HG03469 (cell line): ENCODE measurements around the gene ZNF490.
"Not testable (repeated sequence)": the region's sequence is repeated elsewhere in the genome, so short reads cannot be mapped to it uniquely, and the experiment has no call there.

ENCODE experiments used
- ATAC-seq: cut with Tn5 transposase; IDR thresholded peaks from one replicate; pipeline ENCODE4 v1.9.1; 2021; ENCODE audit warnings: mild to moderate bottlenecking, moderate library complexity, moderate number of reproducible peaks; ENCODE audit not compliant: unreplicated experiment

ZNF490 gene

DNA sequence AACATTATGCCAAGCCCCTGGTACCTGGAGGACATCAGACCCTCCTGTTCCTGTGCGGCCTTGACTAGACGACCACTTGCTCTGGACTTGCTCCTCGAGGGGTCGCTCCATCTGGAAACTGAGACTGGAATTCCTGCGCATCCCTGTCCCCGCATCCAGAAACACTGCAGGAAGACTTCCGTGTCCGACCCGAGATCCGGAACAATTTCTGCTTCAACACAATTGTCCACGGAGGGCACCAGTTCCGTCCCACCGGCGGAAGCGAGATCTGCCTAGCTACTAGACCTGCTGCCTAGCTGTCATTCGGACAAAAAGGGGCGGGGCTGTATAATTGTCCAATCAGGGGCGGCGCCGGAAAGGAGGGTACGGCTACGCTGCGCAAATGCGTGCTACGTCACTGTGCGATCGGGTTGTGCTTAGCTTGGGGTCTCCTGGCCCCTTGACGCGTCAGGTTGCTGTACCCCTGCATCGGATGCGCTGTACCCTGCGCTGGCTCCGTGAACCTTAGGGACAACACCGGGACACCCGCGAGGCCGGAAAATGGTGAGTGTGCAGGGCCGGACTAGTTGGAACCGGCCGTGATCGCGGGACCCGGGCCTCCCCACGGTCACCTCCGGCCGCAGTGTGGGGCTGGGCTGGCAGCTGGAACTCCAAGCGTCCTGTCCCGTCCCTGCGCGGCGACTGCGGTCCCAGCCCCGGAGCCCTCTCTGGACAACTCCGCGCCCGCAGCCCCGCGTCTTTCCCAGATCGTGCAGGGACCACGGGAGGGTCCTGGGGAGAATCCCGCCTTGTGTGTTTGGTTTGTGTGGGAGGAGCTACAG lies at the start of gene ZNF490, which contains the start of gene ZNF791:
Gene ZNF490 (minus strand): TSS at position 274 of the 821 bp plus-strand sequence. CDS start 133 bp downstream, at position 141.
Gene ZNF791 (plus strand): TSS at position 381 of the 821 bp plus-strand sequence. CDS start 160 bp downstream, at position 541.
- peak; percentile 51 for ATAC-seq

DNA sequence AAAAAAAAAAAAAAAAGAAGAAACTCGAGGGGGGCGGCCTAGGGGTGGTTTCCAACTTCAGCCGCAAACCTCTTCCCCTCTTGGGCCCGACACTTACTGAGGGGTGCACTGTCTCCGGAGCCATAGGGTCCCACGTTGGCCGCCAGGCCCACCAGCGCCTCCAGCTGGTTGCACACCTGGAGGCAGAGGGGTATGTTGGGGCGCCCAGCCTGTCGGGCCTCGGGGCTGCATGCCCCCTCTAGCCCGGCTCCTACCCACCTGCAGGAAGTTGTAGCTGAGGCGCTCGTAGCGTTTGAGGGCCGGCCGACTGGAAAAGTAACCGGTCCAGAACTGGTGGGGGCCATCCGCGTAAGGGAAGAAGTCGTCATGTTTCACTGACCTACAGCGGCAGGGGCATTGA lies 47.4 kb upstream of the ZNF490 start:
- ATAC-seq = no peak

DNA sequence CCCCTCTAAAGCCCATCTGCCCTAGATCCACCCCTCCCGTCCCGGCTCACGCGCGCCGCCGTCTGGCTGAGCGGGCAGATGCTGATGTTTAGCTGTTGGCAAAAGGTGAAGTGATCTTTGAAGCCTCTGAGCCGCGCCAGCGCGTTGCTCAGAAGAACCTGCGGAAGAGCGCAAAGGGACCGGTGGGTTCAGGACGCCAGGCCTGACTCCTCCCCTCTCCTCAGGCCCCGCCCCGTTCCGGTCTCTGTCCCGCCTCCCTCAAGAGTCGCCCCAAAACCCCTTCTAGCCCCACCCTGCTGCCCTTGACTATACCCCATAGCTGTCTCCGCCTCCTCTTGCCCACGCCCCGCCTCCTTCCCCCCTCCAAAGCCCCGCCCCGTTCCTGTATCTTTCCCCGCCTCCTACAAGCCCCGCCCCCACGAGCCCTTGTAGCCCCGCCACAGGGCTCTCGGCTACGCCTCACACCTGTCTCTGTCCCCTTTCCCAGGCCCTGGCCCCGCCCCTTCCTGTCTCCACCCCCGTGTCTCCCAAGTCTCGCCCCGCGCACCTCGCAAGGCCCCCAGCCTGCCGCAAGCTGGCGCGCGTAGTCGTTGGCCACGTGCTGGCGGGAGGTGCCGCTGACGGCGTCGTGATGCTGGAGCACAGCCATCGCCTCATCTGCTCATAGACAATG lies 46.4 kb upstream of the ZNF490 start:
- ATAC-seq = no peak

DNA sequence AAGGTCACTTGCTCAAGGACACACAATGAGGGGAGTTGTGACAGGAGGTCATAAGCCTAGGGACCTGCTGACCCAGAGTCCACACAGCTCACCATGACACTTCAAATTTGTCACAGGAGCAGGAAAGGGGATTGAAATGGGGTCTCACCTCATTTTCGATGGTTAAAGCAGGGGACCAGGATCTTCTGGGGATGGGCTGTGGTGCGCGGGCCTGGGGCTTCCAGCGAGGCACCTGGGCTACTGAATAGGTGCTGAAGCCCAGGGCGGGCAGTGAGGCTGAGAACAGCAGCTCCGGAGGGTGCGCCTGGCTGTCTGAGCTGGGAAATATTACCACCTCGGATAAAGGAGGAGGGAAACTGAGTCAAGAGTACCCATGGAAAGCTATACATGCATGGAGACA lies 44.9 kb upstream of the ZNF490 start:
- ATAC-seq = no peak

DNA sequence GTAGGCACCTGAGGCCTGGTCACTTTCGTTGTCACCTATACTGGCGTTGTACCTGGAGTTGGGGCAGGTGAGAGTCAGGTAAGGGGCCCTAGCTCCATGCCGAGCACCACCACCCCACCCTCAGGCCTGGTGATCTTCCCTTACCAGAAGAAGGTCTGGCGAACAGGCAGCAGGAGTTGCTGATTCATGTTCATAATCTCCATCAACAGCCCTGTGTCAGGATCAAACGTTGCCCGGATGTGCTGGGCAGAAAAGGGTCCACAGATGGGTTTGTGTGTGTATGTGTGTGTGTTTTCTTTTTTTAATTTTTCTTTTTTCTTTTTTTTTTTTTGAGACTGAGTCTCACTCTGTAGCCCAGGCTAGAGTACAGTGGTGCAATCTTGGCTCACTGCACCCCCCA lies 41.6 kb upstream of the ZNF490 start:
- ATAC-seq = no peak

DNA sequence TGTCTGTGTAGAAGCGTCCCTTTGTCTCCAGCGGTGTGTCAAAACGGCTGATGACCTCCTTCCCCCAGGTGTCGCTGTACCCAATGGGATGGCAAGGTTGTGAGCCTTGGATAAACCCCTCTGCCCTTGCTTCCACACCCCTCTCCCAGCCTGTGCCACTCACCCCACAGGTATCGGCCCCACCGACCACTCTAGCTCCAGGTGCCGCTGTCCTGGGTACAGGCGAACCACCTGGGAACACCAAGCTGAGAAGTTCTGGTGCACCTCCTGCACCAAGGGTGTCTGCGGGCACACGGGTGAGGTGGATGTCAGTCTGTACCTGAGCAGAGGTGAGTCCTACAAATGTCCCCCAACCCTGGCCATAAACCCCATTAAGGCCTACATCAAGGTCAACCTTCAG lies 39.3 kb upstream of the ZNF490 start:
- no peak for ATAC-seq

DNA sequence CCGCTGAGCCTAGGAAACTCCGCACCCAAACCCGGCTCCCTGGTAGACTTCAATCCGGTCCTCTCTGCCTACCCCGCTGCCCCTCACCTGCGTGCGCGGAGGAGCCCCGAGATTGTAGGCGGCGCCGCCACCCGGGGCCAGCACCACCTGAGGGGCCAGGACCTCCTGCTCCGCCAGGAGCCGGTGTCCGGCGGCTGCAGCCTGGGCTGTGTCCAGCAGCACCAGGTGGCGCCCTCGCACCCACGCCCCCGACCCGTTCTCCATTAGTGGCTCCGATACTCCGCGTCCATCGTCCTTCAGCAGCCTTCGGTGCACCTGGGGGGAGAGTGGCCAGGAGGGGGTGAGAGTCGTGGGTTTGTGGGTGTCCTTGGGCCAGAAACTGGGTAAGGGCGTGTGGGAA lies 37.5 kb upstream of the ZNF490 start:
- ATAC-seq = no peak

DNA sequence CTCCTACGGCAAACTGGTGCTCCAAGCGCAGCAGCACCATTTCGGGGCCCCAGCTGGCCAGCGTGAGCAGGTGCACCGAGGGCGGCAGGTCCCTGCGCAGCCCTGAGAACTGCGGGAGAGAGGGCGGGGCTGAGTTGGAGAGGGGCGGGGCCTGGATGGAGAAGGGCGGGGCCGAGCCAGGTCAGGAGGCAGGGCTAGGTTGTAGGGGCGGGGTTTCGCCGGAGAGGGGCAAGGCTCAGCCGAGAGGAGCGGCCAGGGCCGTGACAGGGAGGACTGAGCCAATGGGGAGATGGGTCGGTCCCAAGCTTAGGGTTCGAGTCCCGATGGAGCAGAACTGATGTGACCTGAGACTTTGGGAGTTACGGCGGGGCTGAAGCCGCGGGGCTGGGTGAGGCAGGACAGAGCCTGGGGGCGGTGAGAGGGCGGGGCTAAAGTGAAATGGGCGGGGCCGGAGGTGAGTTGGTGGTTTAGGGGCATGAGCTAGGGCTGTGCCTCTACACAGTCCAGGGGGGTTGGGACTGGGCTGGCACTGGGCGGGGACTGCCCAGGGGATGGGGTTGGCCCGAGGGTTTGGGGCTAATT lies 37.0 kb upstream of the ZNF490 start:
- ATAC-seq = no peak

DNA sequence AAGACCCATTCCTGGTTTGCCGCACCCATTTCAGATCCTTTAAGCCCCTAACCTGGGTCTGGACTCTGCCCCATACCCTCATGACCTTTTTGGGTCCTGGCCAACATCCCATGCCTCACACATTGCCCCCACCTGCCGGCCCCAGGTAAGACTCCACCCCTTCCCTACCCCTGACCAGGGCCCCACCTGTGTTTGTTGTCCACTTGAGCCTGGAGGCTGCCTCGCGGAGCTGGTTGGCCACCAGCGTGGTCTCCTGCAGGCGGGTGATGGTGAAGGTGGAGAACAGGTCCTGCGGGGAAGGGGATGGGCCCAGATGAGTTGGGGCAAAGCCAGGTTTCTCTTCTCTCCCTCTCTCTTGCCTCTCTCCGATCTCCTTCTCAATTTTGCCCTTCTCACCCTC lies 36.4 kb upstream of the ZNF490 start:
- ATAC-seq = no peak

DNA sequence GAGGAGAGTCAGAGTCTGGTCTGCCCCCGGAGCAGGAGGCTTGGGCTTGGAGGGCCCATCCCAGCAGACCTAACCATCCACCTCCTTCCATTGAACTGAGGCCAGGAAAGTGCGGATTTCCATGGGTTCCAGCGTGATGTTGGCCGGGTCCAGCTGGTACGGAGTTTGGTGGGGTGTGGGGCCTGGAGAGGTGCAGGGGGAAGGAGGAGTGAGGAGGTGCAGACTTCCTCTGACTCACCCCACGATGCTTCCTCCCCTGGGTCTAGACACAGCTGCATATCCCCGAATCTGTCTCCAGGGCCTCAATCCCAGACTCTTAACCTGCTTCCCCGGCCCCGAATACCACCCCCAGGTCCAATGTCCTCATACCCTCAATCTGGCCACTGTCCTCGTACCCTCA lies 35.9 kb upstream of the ZNF490 start:
- no peak for ATAC-seq

DNA sequence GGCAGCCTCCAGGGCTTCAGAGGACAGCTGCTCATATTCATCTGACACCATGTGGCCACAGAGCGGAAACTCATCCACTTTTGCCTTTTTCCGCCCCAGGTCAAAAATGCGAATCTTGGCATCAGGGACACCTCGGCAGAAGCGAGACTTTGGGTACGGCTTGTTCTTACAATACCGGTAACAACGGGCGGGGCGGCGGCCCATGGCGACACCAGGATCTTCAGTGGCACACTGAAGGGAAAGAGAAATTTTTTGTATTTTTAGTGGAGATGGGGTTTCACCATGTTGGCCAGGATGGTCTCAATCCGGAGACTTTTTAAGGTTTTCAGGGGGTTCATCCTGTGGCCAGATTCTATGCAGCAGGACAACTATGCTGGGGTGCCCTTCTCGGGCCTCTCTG lies 33.1 kb upstream of the ZNF490 start:
- not testable (repeated sequence) for ATAC-seq

DNA sequence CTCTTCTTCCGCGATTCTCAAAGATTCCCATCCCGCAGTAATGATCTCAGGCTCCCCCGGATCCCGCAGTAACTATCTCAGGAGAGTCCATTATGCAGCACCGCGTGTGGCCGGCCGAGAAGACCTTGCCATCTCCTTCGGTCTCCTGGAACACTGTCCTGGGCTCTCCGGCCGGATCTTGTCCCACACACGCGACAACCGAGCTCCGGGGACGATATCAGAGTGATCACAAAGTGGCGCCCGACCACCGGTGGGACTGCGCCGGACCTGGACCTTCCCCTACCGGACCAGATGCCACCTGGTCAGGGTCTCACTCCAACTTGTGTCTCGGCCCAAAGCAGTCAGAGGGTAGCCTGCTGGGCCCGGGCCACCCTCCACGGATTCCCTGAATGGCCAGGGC lies 31.9 kb upstream of the ZNF490 start:
- no peak for ATAC-seq

DNA sequence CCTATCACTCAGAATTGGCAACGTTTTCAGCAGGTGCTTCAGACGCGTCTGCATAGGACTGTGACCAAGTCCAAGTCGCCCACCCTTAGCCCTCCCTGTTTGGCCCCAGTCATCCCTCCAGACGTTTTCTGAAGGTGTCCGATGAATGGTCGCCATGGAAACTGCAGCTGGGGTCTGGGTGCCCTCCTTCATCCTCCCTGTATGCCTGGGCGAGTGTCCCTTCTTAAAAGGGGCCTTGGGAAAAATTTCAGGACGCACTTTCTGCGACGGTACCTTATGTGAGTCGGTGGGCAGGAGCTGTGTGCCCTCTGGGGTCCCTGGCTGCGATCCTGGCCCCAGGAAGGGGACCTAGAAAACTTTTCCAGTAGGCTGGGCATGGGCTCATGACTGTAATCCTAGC lies 30.8 kb upstream of the ZNF490 start:
- no peak for ATAC-seq

DNA sequence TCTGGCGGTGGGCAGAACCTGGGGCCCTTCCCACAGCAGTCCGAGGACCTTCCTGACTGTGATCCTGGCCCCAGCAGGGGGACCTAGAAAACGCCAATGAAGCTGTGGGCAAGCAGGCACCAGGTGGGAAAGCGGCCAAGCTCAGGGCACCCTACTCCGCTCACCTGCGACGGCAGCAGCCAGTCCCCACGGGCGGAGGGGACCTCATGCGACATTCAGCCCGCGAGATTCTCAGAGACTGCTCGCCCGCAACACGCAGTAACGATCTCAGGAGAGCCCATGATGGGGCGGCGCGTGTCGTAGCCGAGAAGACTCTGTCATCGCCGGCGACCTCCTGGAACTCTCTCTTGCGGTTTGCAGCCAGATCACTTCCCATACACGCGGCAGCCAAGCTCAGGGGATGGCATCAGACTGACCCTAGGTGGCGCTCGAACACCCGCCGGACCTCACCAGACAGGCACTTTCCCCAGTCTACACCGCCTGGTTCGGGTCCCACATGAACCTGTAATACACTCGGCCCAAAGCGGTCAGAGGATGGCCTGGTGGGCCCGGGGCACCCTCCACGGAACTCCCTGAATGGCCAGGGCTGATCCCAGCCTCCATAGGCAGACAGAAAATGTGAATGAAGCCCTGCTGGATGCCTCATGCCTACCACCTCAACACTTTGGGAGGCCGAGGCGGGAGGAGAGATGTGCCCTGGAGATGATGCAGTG lies 29.4 kb upstream of the ZNF490 start:
- ATAC-seq = no peak

DNA sequence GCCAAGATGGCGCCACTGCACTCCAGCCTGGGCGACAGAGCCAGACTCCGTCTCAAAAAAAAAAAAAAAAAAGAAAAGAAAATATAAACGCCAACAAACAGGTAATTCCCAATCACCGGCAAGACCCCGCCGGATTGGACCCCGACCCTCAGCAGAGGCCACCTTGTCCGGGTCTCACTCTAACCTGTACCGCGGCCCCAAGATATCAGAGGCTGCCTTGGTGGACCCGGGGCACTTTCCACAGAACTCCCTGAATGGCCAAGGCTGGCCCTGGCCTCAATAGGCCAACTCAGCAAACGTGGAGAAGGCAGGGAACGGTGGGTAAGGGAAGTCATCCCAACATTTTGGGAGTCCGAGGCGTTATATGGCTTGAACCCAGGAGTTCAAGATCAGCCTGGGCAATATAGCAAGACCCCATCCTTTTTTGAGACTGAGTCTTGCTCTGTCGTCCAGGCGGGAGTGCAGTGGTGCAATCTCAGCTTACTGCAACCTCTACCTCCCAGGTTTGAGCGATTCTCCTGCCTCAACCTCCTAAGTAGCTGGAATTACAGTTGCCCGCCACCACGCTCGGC lies 28.1 kb upstream of the ZNF490 start:
- no peak for ATAC-seq

DNA sequence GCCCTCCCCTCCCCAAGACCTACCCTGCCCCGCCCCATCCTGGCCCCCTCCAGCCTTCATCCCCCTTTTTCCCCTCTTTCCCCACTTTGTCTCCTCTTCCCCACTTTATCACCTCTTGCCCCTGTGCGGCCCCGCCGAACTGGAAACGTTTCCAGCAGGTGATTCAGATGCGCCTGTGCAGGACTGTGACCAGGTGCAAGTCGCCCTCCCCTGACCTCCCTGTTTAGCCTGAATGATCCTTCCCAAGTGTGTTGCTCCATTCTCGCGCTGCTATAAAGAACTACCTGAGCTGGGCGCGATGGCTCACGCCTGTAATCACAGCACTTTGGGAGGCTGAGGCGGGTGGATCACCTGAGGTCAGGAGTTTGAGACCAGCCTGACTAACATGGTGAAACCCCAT lies 26.0 kb upstream of the ZNF490 start:
- no peak for ATAC-seq

DNA sequence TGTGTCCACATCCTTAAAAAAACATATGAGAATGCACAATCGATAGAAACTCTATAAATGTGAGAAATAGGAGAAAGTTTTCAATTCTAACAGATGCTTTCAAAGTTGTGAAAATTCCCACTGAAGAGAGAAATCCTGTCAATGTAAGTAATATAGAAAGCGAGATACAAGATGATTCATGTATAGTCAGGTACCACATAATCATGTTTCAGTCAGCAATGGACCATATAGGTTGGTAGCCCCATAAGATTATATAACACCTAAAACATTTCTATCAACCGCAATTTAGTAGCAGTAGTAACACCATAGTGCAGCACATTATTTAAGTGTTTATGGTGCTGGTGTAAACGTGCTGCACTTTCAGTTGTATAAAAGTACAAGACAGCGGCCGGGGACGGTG lies 18.6 kb upstream of the ZNF490 start:
- no peak for ATAC-seq

DNA sequence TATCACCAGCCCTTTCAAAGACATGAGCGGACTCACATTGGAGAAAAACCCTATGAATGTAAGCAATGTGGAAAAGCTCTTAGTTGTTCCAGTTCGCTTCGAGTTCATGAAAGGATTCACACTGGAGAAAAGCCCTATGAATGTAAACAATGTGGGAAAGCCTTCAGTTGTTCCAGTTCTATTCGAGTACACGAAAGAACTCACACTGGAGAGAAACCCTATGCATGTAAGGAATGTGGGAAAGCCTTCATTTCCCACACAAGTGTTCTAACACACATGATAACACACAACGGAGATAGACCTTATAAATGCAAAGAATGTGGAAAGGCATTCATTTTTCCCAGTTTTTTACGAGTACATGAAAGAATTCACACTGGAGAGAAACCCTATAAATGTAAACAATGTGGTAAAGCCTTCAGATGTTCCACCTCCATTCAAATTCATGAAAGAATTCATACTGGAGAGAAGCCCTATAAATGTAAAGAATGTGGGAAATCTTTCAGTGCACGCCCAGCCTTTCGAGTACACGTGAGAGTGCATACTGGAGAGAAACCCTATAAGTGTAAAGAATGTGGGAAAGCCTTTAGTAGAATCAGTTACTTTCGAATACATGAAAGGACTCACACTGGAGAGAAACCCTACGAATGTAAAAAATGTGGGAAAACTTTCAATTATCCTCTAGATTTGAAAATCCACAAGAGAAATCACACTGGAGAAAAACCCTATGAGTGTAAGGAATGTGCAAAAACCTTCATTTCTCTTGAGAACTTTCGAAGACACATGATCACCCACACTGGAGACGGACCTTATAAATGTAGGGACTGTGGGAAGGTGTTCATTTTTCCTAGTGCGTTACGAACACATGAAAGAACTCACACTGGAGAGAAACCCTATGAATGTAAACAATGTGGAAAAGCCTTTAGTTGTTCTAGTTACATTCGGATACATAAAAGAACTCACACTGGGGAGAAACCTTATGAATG lies 17.7 kb upstream of the ZNF490 start:
- ATAC-seq = no peak

DNA sequence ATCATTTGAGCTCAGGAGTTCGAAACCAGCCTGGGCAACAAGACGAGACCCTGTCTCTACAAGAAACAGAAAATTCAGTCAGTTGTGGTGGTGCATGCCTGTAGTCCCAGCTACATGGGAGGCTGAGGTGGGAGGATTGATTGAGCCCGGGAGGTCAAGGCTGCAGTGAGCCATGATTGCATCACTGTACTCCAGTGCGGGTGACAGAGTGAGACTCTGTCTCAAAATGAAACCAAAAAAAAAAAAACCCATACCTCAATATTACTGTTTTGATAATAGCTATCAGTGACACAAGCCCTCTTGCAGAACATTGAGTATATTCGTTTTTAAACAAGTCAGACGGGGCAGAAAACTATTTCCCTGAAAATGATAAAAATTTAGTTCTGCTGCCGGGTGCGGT lies 16.3 kb upstream of the ZNF490 start:
- ATAC-seq = no peak
